ENCODE measurements around the gene PSMC3IP. TPM values are rescaled to one million over a fixed set of nuclear protein-coding genes. Genes with fewer than 3 reads are reported as not detected.
"Not testable (repeated sequence)": the region's sequence is repeated elsewhere in the genome, so short reads cannot be mapped to it uniquely, and the experiment has no call there.

Gene PSMC3IP
- total RNA-seq, 4 donors from 2014 or later = 4.0 to 6.8 (median 4.8) TPM

DNA sequence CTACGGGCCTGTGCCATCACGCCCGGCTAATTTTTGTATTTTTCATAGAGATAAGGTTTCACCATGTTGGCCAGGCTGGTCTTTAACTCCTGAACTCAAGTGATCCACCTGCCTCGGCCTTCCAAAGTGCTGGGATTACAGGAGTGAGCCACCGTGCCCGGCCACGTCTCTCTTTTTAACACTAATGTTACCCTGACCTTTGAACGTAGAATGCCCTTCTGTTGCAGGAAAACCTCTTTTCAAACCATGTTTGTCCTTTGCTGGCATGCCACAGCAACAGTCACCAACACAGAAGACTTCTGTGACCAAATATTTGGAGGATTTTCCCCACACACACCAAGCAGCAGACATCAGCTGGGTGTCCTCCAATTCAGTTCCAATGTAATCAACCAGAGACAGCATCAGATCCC lies 32.6 kb downstream of the PSMC3IP start:
- WGBS, 2 donors (ENCODE audit: low coverage in 1 of 2) = 72 to 81% methylated on average over 8 of the region's 8 CpGs
- Histone ChIP-seq H3K4me3 (no peak overlapping the region), H3K4me1 (peaks cover 0 to 13% (median 8%) of the 10 kb centered on the region in 3 donors), H3K27ac (no peak overlapping the region), H3K27me3 (no peaks in the 10 kb centered on the region), H3K36me3 (peaks cover 0 to 59% of the 10 kb centered on the region in 2 donors), H3K9me3 (no peaks in the 10 kb centered on the region)
- ATAC-seq = no peak
- TF ChIP-seq CTCF (IDR thresholded peaks at IDR 0.05) (no peak), EP300 (IDR thresholded peaks at IDR 0.05) (no peak), POLR2A (IDR thresholded peaks at IDR 0.05) (no peak), POLR2AphosphoS5 (IDR thresholded peaks at IDR 0.05) (no peak)

- H3K27me3 ChIP-seq = no peaks in the 10 kb centered on the region
- H3K4me1 ChIP-seq = peaks cover 0 to 8% (median 5%) of the 10 kb centered on the region in 3 donors
- no peak overlapping the region for H3K27ac ChIP-seq
- no CpG with 5 or more reads among the region's 39 CpGs for WGBS, 2 donors (ENCODE audit: low coverage in 1 of 2)
- TF ChIP-seq CTCF (IDR thresholded peaks at IDR 0.05) (no peak), EP300 (IDR thresholded peaks at IDR 0.05) (no peak), POLR2A (IDR thresholded peaks at IDR 0.05) (no peak), POLR2AphosphoS5 (IDR thresholded peaks at IDR 0.05) (no peak)
- peaks cover 0 to 73% of the 10 kb centered on the region in 2 donors for H3K36me3 ChIP-seq
- no peak overlapping the region for H3K4me3 ChIP-seq
- ATAC-seq = no peak
- H3K9me3 ChIP-seq = no peaks in the 10 kb centered on the region
These were observed 34.1 kb downstream of the PSMC3IP start for GRCh38 chr17:42543190-42544079.

GRCh38 chr17:42541041-42541833 lies 36.3 kb downstream of the PSMC3IP start:
- no peak overlapping the region for H3K4me3 ChIP-seq
- no peaks in the 10 kb centered on the region for H3K9me3 ChIP-seq
- no peak for ATAC-seq
- peaks cover 0 to 17% (median 8%) of the 10 kb centered on the region in 3 donors for H3K4me1 ChIP-seq
- TF ChIP-seq POLR2AphosphoS5 (IDR thresholded peaks at IDR 0.05) (no peak), EP300 (IDR thresholded peaks at IDR 0.05) (no peak), CTCF (IDR thresholded peaks at IDR 0.05) (no peak), POLR2A (IDR thresholded peaks at IDR 0.05) (no peak)
- H3K27me3 ChIP-seq = no peaks in the 10 kb centered on the region
- no peak overlapping the region for H3K27ac ChIP-seq
- H3K36me3 ChIP-seq = peaks cover 0 to 70% of the 10 kb centered on the region in 2 donors
- 60 to 79% methylated on average over 1 to 6 of the region's 17 CpGs for WGBS, 2 donors (ENCODE audit: low coverage in 1 of 2)

DNA sequence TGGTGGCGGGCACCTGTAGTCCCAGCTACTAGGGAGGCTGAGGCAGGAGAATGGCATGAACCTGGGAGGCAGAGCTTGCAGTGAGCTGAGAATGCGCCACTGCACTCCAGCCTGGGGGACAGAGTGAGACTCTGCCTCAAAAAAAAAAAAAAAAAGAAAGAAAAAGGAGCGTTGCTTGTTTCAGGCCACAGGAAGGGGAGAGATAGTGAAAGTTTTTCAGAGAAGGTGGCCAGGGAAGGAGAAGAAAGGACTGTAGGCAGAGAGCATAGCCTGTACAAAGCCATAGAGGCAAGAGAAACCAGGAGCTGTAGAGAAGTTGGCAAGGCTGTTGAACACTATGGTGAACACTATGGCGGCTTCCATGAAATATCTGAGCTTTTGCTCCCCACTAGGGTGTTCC lies 37.0 kb downstream of the PSMC3IP start:
- not testable (repeated sequence) for H3K27me3 ChIP-seq, H3K9me3 ChIP-seq, H3K27ac ChIP-seq, ATAC-seq, H3K4me3 ChIP-seq
- 74 to 90% methylated on average over 3 to 4 of the region's 4 CpGs for WGBS, 2 donors (ENCODE audit: low coverage in 1 of 2)
- Histone ChIP-seq H3K36me3 (peaks cover 0 to 70% of the 10 kb centered on the region in 2 donors), H3K4me1 (peaks cover 0 to 21% (median 8%) of the 10 kb centered on the region in 3 donors)

DNA sequence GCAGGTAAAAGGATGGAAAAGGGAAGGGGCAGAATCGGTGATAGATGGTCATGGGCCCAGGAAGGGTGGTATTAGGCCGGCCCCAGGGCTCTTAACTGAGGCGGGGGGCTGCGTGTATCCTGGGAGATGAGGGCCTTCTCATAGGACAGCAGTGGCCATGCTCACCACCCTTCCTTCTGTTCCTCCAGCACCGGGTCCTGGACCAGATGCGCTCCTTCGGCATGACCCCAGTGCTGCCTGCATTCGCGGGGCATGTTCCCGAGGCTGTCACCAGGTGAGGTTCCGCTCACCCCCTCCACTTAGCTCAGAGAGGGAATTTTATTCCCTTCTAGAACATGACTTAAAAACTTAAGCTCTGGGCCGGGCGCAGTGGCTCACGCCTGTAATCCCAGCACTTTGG lies 39.0 kb downstream of the PSMC3IP start:
- no peaks in the 10 kb centered on the region for H3K9me3 ChIP-seq
- peaks cover 0 to 54% of the 10 kb centered on the region in 2 donors for H3K36me3 ChIP-seq
- H3K4me3 ChIP-seq = no peak overlapping the region
- ATAC-seq = no peak
- H3K4me1 ChIP-seq = peaks cover 0 to 33% (median 8%) of the 10 kb centered on the region in 3 donors
- peak overlapping the region in 1 of 4 donors; percentile 91 for H3K27ac ChIP-seq
- 100% methylated on average over 2 of the region's 14 CpGs; no CpG with 5 or more reads in 1 of the 2 donors for WGBS, 2 donors (ENCODE audit: low coverage in 1 of 2)
- H3K27me3 ChIP-seq = no peaks in the 10 kb centered on the region
- TF ChIP-seq POLR2AphosphoS5 (IDR thresholded peaks at IDR 0.05) = no peak
- TF ChIP-seq CTCF (IDR thresholded peaks at IDR 0.05) = no peak
- no peak for TF ChIP-seq POLR2A (IDR thresholded peaks at IDR 0.05)

All from gastroesophageal sphincter (tissue), 4 donors.